Right renal cortex interstitium (tissue), 3 donors: ENCODE data around the gene KCNN1. TPM values are rescaled to one million over a fixed set of nuclear protein-coding genes. Genes with fewer than 3 reads are reported as not detected.
"Not testable (repeated sequence)": the region's sequence is repeated elsewhere in the genome, so short reads cannot be mapped to it uniquely, and the experiment has no call there.

ENCODE experiments used
- DNase-seq, 3 donors: peaks; one replicate each; pipeline ENCODE4 v3.0.0-alpha.2; 2013; ENCODE audit warnings: low read depth in 3 of 3, low spot score in 2 of 3
- polyA plus RNA-seq, 3 donors: library from polyadenylated mRNA; unstranded; fragments of 120-200 nt; gene quantifications; one replicate each; pipeline ENCODE4 v1.2.1, GENCODE V29; 2013; ENCODE audit not compliant: insufficient read length in 3 of 3

The KCNN1 gene
- polyA plus RNA-seq, 3 donors: 3.9 to 6.2 (median 4.2) TPM

- no peak for DNase-seq
Measured at GRCh38 chr19:18020212-18021085, 53.5 kb downstream of the KCNN1 start.

- DNase-seq: no peak
Measured at GRCh38 chr19:18021121-18021755, 54.3 kb downstream of the KCNN1 start.

DNA sequence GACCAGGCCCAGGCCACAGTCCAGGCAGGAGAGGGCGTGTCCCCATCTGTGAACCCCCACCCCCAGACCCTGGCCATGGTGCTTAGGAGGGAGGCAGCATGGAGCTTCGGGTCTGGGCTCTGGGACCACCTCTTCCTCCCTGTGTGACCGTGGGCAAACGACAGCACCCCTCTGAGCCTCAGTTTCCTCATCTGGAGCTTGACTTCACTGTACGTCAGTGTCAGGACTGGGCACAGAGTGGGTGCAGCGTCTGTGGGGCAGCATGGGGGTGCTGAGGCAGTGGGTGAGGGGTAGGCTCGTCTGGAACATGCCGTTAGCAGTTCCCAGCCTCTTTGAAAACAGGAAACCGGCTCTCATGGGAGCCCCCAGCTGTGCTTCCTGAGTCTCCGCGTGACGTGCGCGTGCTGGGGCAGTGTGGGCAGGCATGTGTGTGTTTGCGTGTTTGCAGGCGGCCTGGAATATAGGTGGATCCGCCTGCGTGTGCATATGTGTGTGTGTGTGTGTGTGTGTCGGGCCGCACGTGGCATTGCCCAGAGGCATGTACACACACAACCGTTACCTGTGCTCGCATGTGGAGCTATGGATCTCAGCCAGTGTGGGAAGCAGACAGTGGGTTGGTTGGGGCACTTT is 56.8 kb downstream of the KCNN1 start:
- DNase-seq: no peak

DNA sequence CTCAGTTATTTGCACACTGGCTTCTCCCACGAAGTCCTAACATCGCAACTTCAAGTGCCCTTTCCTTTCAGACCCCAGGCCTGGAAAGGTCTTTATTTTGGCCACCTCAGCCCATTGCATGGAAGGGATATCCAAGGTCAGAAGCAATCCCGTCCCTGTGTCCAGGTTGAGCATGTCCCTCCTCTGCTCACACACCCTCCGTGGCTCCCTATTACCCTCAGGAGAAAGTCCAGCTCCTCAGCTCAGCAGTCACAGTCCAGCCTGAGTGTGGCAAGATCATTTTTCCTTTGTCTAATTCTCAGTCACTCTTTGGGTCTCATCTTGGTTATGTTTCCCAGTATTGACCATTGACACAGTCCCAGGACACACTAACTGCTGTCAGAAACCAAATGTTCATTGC is 60.2 kb downstream of the KCNN1 start:
- no peak for DNase-seq

DNA sequence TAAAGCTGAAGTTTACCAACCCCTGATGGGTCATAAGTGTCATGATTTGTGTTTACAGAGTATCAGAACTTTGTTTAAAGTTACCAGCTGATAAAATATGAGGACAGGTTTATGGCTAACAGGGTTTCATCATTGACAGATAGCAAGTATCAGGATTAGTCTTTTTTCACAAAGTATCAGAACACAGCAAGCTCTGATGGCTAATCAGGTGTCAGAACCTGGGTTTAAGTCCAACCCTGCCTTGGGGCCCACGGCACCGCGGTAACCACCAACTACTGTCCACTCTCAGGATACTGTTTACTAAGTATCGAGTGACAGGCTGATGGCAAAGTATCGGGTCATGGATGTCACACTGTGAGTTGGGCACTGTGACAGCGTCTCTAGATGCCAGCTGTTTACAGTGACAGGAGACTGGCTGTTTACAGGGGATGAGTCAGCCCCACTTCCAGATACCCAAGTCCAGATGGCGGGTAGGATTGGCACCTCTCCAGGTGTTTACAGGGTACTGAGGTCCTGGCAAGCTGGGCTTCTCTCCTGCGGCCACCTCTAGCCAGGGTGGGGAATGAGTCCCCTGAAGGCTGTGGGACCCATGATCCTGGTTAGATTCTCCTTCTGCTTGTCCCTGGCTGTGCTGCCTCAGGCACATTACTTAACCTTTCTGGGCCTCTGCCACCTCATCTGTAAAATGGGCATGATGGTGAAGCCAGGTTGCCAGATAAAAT is 62.9 kb downstream of the KCNN1 start:
- DNase-seq: no peak

DNA sequence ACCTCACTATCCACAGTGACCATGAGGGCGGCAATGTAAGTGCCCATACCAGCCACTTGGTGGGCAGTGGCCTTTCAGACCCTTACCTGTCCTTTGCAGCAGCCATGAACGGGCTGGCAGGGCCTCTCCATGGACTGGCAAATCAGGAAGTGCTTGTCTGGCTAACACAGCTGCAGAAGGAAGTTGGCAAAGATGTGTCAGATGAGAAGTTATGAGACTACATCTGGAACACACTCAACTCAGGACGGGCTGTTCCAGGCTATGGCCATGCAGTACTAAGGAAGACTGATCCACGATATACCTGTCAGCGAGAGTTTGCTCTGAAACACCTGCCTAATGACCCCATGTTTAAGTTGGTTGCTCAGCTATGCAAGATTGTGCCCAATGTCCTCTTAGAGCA is 64.5 kb downstream of the KCNN1 start:
- not testable (repeated sequence) for DNase-seq

DNA sequence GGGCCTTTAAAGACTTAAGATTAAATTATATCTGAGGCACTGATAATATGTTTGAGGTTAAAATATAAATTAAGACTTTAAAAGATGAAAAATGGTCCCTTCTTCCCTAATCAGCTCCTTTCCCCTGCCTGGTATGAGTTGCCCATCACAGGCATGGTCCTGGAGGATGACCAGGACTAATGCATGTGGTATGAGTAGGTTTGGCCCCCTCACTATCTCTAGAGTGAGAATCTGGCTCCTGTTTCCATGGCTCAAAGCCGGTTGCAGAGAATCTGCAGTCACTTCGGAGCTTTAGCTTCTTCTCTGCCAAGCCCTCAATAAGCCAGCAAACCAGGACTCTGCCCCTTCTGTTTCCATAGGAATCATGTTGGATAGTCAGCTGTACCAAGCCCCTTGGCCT is 65.2 kb downstream of the KCNN1 start:
- DNase-seq: not testable (repeated sequence)

GRCh38 chr19:18041054-18041453 is 74.1 kb downstream of the KCNN1 start:
- no peak for DNase-seq

GRCh38 chr19:18043676-18044075 is 76.8 kb downstream of the KCNN1 start:
- DNase-seq: no peak

DNA sequence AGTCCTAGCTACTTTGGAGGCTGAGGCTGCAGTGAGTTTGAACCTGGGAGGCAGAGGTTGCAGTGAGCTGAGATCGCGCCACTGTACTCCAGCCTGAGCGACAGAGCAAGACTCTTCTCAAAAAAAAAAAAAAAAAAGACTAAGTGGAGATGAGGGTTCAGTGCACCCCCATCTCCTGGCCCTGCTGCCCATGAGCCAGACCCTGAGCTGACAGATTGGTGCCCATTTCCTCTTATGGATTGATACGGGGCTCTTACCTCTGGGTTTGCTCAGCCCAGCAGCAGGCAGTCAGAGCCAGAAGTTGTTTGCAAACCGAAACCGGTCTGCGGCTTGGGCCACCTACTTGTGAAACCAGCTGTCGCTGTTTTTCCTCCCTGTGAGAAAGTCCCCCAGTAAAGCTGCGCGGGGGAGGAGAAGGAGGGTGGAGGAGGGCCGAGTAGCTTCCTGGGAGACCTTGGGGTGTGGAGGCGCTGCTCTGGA is 78.0 kb downstream of the KCNN1 start:
- no peak for DNase-seq

DNA sequence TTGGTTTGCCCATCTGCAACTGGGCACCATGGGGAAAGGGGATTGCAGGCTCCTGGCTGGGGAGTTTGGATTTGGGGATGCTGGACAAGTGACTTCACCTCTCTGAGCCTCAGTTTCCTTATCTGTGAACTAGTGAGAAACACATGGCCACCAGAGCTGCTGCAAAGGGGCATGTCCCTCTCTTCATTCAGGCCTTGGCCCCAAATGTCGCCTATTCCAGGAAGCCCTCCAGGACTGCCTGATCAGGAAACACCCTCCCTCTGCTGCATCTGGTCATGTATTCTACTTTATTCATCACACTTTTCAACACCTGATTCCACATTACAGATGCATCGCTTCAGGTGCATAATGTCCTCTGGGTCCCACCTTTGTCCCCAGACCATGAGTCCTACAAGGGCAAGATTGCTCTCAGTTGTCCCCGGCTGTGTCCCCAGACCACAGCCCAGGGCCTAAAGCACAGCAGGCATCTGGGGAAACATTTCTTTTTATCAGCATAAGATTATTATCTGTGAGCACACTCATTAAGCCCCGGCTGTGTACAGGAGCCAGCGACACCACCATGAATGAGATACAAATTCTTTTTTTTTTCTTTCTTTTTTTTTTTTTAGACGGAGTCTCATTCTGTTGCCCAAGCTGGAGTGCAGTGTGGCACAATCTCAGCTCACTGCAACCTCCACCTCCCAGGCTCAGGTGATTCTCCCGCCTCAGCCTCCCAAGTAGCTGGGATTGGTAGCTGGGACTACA is 78.6 kb downstream of the KCNN1 start:
- no peak for DNase-seq

- no peak for DNase-seq
Measured at GRCh38 chr19:18046059-18046718, 79.3 kb downstream of the KCNN1 start.

DNA sequence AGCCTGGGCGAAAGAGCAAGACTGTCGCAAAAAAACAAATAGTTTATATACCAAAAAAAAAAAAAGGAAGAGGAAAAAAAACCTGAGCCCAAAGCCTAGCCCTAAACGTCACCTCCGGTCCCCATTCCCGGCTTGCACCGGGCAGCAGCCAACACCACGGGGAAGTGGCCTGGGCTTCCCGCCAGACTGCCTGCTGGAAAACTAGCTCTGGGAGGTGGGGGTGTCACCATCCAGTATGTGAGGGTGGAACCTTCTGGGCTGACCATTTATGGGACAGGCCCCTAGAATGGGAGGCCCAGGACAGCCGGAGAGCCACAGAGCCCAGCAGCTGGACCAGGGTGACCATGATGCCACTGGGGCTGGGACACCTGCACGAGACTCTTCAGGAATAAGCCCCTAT is 82.5 kb downstream of the KCNN1 start:
- no peak for DNase-seq

Other genes starting within 250 kb of the KCNN1 start
- gene MAP1S, start 247.6 kb upstream of the KCNN1 start, polyA plus RNA-seq: 10 to 100 TPM; 25.6 to 36.1 (median 30.4) TPM
- gene FCHO1, start 215.6 kb upstream of the KCNN1 start, polyA plus RNA-seq: 1 to 10 TPM; 1.1 to 1.8 (median 1.5) TPM
- 10 to 100 TPM in 1 of 3 donors, 1 to 10 TPM in 2; 4.6 to 11.3 (median 5.3) TPM for gene B3GNT3, start 172.0 kb upstream of the KCNN1 start, polyA plus RNA-seq
- gene INSL3, start 145.6 kb upstream of the KCNN1 start, polyA plus RNA-seq: under 1 TPM; 0.26 to 0.28 (median 0.28) TPM
- gene JAK3, start 119.1 kb upstream of the KCNN1 start, polyA plus RNA-seq: 1 to 10 TPM; 2.1 to 2.6 (median 2.2) TPM
- gene RPL18A, start 107.2 kb upstream of the KCNN1 start, polyA plus RNA-seq: 100 to 1,000 TPM; 782 to 939 (median 817) TPM
- gene SLC5A5, start 95.2 kb upstream of the KCNN1 start, polyA plus RNA-seq: not detected
- gene CCDC124, start 34.1 kb upstream of the KCNN1 start, polyA plus RNA-seq: 10 to 100 TPM; 46.5 to 57.1 (median 52.7) TPM
- gene ARRDC2, start 41.1 kb downstream of the KCNN1 start, polyA plus RNA-seq: 1 to 10 TPM; 3.9 to 4.3 (median 4.1) TPM
- gene IL12RB1, start 119.8 kb downstream of the KCNN1 start, polyA plus RNA-seq: under 1 TPM; 0.14 to 0.16 (median 0.14) TPM
- 1 to 10 TPM; 3.5 to 5.1 (median 4.5) TPM for gene MAST3, start 130.7 kb downstream of the KCNN1 start, polyA plus RNA-seq
- gene PIK3R2, start 186.1 kb downstream of the KCNN1 start, polyA plus RNA-seq: 10 to 100 TPM; 20.0 to 27.1 (median 26.7) TPM
- gene IFI30, start 206.7 kb downstream of the KCNN1 start, polyA plus RNA-seq: 10 to 100 TPM; 12.0 to 19.8 (median 17.6) TPM
- gene MPV17L2, start 226.1 kb downstream of the KCNN1 start, polyA plus RNA-seq: 10 to 100 TPM in 1 of 3 donors, 1 to 10 TPM in 2; 9.0 to 10.4 (median 9.8) TPM
- 1 to 10 TPM; 3.4 to 5.1 (median 3.9) TPM for gene RAB3A, start 236.9 kb downstream of the KCNN1 start, polyA plus RNA-seq